ENCODE results near the gene COBL. TPM values are rescaled to one million over a fixed set of nuclear protein-coding genes. Genes with fewer than 3 reads are reported as not detected.

The COBL gene
- total and polyA plus RNA-seq, 2 donors (not counting 3 experiments of a cell fraction or from before 2014, with no cell fraction given), result 0.11 TPM; not detected in 1

DNA sequence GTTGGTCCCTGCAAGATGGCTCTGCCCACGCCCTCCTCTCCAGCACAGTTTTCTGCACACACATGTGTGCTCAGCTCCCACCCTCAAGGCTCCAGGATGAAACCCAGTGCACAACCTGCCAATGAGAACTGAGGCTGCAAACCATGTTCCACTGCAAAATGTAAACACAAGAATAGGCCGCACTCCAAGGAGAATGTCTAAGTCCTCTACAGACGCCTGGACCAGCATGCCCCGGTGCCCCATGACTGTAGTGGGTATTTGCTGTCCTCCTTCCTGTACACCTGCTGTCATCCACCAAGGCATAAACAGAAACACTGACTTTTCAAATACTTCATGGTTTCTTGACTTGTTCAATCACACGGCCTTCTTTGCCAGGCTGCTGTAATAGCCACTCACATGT, 72.6 kb downstream of the COBL start:
- Histone ChIP-seq H3K36me3 (ENCODE audit: control insufficient read depth in 2 of 2, extremely low read depth in 1 of 2, insufficient read depth in 2 of 2, low read length in 2 of 2) (no peaks in the 10 kb centered on the region), H2AFZ (ENCODE audit: low read depth, low read length) (no peak overlapping the region), H3K4me1 (ENCODE audit: control insufficient read depth, extremely low read depth, insufficient read depth, low read length) (no peaks in the 10 kb centered on the region), H3K9ac (replicated peaks; ENCODE audit: extremely low read depth, insufficient read depth, low read length) (no peak overlapping the region), H3K4me2 (ENCODE audit: insufficient read depth, low read length) (no peak overlapping the region), H3K79me2 (ENCODE audit: control insufficient read depth, insufficient read depth, low read length) (no peaks in the 10 kb centered on the region), H3K4me3 (replicated peaks in 1 of 3; ENCODE audit: insufficient read depth in 1 of 3, low read depth in 1 of 3, low read length in 3 of 3) (no peak overlapping the region), H3K27ac (ENCODE audit: insufficient read depth, low read depth, low read length) (no peak overlapping the region), H3K9me3 (replicated peaks; ENCODE audit: control insufficient read depth, insufficient read depth, low read length) (no peaks in the 10 kb centered on the region), H4K20me1 (replicated peaks; ENCODE audit: control insufficient read depth, extremely low read depth, insufficient read depth, low read length) (no peaks in the 10 kb centered on the region), H3K9me1 (replicated peaks; ENCODE audit: control insufficient read depth, extremely low read depth, insufficient read depth, low read length) (no peaks in the 10 kb centered on the region), H3K27me3 (ENCODE audit: control insufficient read depth in 2 of 2, insufficient read depth in 2 of 2, low read length in 2 of 2) (no peaks in the 10 kb centered on the region)
- dilution Hi-C loops (cut with MboI; ENCODE audit: extremely low pct_ligation_motif_present, low sequenced_read_pairs), result no loop called here
- no TSS peak for BruUV-seq (replicated peaks)
- ChIA-PET CTCF (no interaction called here), POLR2A (no interaction called here)
- intact Hi-C loops (cut with micrococcal nuclease), result no loop called here
- no peak for FAIRE-seq
- TF ChIP-seq FOS (IDR thresholded peaks at IDR 0.05; ENCODE audit: borderline replicate concordance, insufficient read depth, low read length), result no peak
- no peak for TF ChIP-seq EZH2 (IDR thresholded peaks at IDR 0.05; ENCODE audit: borderline replicate concordance, low read depth, low read length, severe bottlenecking)
- TF ChIP-seq GATA2 (IDR thresholded peaks at IDR 0.05; ENCODE audit: insufficient read depth, insufficient read length, low read depth, low read length), result no peak
- no peak for TF ChIP-seq CTCF (IDR thresholded peaks at IDR 0.05; ENCODE audit: extremely low read depth in 1 of 2, insufficient read depth in 1 of 2, low read depth in 1 of 2, low read length in 2 of 2)
- TF ChIP-seq JUN (IDR thresholded peaks at IDR 0.05; ENCODE audit: borderline replicate concordance, insufficient read depth, insufficient read length, low read depth), result no peak
- TF ChIP-seq, protein P1, sequence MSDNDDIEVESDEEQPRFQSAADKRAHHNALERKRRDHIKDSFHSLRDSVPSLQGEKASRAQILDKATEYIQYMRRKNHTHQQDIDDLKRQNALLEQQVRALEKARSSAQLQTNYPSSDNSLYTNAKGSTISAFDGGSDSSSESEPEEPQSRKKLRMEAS (IDR thresholded peaks at IDR 0.05; ENCODE audit: insufficient read depth, insufficient read length), result no peak
- no peak for TF ChIP-seq MYC (IDR thresholded peaks at IDR 0.05; ENCODE audit: low read depth, low read length)
- no peak for TF ChIP-seq POLR2A (IDR thresholded peaks at IDR 0.05; ENCODE audit: low read depth, low read length)
- no peak for TF ChIP-seq POLR2AphosphoS5 (IDR thresholded peaks at IDR 0.05; ENCODE audit: insufficient read depth, low read depth, low read length)
- DNase-seq (ENCODE audit: low read depth, low spot score), result no peak
